D341Med (cell line): ENCODE measurements around the gene NR3C1.
"Not testable (repeated sequence)": the region's sequence is repeated elsewhere in the genome, so short reads cannot be mapped to it uniquely, and the experiment has no call there.

Experiments used
- DNase-seq: peaks from one replicate; pipeline ENCODE4 v3.0.0; 2012; ENCODE audit warnings: low spot score

NR3C1 gene

GRCh38 chr5:143337946-143338345, 65.5 kb downstream of the NR3C1 start:
- DNase-seq, result no peak

DNA sequence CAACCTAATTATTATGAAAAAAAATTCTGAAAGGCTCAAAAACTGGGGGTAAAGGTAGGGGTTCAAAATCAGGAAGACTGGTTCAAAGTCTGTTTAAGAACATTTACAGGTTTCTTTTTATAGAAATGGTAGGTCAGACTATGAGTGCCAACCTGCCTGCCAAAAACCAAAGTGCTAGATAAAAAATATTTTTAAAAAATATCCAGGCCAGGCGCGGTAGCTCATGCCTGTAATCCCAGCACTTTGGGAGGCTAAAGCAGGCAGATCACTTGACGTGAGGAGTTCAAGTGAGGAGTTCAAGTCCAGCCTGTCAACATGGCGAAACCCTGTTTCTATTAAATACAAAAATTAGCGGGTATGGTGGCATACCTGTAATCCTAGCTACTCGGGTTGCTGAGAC, 67.0 kb downstream of the NR3C1 start:
- no peak for DNase-seq

- no peak for DNase-seq
These were observed 68.6 kb downstream of the NR3C1 start for GRCh38 chr5:143334903-143335302.

- not testable (repeated sequence) for DNase-seq
These were observed 69.1 kb downstream of the NR3C1 start for GRCh38 chr5:143334380-143334779.

GRCh38 chr5:143331956-143332355, 71.5 kb downstream of the NR3C1 start:
- DNase-seq, result no peak

GRCh38 chr5:143329843-143330242, 73.6 kb downstream of the NR3C1 start:
- DNase-seq, result no peak

GRCh38 chr5:143328589-143329220, 74.8 kb downstream of the NR3C1 start:
- no peak for DNase-seq

DNA sequence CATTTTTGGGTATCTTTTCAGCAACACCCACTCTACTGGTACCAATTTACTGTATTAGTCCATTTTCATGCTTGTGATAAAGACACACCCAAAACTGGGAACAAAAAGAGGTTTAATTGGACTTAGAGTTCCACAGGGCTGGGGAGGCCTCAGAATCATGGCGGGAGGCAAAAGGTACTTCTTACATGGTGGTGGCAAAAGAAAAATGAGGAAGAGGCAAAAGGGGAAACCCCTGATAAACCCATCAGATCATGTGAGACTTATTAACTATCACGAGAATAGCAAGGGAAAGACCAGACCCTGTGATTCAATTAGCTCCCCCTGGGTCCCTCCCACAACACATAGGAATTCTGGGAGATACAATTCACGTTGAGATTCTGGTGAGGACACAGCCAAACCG, 78.4 kb downstream of the NR3C1 start:
- not testable (repeated sequence) for DNase-seq

- not testable (repeated sequence) for DNase-seq
These were observed 80.4 kb downstream of the NR3C1 start for GRCh38 chr5:143322931-143323630.

- DNase-seq, result no peak
These were observed 81.3 kb downstream of the NR3C1 start for GRCh38 chr5:143322176-143322575.

DNA sequence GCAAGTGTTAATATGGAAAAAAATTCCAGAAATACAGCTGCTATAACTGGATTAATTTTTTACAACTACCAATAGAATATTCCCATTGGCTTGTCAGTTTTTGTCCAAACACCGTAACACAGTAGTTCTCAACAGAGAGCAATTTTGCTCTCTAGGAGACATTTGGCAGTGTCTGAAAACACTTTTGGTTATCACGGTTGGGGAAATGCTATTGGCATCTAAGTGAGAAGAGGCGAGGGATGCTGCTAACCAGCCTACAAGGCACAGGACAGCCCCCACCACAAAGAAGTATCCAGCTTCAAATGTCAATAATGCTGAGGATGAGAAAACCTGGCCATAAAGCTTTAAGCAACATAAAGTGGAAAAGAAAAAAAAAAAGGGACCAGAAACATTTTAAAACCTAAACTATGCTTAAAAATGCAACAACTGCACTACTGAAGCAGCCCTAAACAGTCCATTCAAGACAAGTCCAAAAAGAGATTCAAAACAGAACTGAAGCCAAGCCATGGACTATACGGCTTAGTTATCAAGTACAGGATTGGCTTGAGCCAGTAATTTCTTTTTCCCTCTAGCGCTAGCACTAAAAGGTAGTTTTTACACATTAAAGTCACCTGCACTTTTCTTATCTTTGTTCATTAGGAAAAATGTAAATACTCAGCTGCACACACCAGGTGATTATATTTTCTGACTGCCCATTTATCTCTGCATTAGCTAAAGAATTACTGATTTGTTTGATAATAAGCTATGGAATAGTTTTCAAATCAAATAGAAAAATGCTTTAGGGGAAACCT, 83.9 kb downstream of the NR3C1 start:
- no peak for DNase-seq

- no peak for DNase-seq
These were observed 84.7 kb downstream of the NR3C1 start for GRCh38 chr5:143318833-143319232.

DNA sequence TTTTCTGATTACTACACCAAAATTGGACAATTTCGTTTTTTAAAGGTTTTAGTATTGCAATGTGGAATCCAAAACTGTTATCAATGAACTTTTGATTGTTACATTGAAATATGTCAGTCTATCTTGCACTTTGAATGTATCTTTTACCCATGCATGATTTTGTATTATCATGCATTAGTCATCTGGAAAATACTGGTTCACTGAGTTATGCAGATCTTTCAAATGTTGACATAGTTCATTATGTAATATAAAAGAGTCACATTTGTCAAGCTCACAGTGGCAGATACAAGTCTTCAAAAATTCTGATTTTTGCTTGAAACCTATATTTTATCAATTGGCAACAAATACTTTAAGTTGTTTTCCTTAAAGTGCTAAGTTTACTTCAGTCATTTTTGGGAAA, 85.2 kb downstream of the NR3C1 start:
- DNase-seq, result no peak

- DNase-seq, result no peak
These were observed 86.4 kb downstream of the NR3C1 start for GRCh38 chr5:143316844-143317631.

GRCh38 chr5:143316337-143316736, 87.1 kb downstream of the NR3C1 start:
- no peak for DNase-seq

DNA sequence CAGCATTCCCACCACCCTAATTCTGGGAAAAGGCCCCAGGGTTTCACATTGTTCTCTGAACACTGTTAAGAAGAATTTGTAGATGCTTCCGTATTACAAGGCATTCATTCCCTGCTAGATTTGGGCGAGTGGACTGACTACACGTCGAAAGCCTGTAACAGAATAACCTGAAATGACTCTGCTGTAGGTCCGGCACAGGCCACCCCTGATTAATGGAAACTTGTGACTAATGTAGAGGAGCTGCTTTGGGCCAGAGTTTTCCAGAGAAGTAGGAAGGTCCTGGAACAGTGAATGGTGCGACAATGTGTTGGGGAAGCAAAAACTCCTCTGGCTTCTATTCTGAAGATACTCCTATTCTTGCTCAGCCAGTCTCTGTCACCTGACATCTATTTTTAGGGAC, 87.6 kb downstream of the NR3C1 start:
- no peak for DNase-seq

DNA sequence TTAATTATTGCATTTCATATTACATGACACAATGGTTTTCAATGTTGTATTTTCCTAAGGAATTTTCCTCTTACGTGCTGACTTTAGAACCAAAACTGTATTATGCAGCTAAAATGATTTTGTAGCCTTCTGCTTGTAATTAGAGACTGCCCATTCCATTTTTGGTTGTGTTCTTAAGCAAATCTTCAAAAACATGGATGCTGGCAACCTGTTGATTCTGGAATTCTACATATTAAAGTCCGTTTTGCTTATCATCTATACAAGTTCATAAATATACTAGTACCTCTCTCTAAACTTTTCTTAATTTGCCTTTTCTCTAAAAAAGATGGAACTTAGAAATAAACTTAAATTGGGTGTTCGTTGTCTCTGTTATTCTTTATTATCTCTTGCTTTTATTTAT, 88.3 kb downstream of the NR3C1 start:
- DNase-seq, result no peak

DNA sequence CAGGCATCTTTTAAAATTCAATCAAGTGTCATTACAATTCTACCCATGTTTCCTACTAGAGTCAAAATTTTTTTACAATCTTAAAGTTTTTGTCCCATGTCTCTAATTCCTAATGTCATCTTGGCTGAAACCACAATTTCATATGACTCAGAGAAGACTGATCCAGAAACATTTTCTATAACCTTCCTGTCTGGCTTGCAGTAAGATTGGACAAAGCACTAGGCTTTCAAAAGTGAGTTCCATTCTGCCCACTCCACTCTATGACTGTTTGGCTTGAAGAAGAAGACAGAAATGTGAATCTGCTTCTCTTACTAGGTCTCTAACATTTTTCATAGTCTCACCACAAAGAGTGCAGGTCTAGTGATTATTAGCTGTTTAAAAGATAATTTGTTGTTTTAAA, 88.8 kb downstream of the NR3C1 start:
- no peak for DNase-seq

- no peak for DNase-seq
These were observed 89.4 kb downstream of the NR3C1 start for GRCh38 chr5:143314099-143314498.

- no peak for DNase-seq
These were observed 90.1 kb downstream of the NR3C1 start for GRCh38 chr5:143313298-143313852.

DNA sequence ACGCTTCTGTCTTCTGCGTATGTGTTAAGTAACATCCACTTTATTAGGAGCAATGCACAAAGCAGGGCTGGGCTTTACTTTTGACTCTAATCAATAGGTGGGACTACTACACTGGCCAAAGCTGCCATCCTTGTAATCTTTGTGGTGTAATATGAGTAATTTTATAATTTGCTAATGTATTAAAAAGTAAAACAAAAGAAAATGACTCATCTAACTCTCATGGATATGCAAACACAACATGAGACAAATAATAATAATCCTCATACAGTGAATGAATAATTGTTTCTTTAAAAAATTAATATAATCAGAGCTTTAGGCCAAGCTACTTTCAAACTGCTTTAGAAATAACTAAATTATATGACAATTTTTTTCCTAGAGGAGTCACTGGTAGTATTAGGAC, 90.7 kb downstream of the NR3C1 start:
- no peak for DNase-seq

DNA sequence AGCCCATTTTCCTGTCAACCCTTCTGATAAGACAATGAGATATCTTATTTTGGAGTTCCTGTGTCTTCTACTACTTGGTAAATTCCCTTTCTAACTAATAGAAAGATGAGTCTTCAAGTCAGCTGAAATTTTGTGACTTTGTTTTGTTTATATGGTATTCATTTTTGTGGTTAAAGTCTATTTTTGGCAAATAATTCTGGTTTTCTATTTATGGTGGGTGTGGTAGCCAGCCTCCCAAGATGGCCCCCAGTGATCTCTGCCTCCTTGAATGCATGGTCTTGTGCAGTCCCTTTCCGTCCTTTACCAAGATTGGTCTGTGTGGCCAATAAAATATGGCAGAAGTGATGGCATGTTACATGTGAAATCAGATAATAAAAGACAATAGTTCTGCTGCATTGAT, 91.5 kb downstream of the NR3C1 start:
- no peak for DNase-seq
